ENCODE data around the gene OBP2A. TPM values are rescaled to one million over a fixed set of nuclear protein-coding genes. Genes with fewer than 3 reads are reported as not detected.
A peak's percentile ranks its signal among the peaks of the same experiment; 100 is the strongest.

The OBP2A gene
- total and polyA plus RNA-seq, 2 of the 8 experiments (the other 6 are each of a cell fraction or from before 2014, with no cell fraction given): not detected

DNA sequence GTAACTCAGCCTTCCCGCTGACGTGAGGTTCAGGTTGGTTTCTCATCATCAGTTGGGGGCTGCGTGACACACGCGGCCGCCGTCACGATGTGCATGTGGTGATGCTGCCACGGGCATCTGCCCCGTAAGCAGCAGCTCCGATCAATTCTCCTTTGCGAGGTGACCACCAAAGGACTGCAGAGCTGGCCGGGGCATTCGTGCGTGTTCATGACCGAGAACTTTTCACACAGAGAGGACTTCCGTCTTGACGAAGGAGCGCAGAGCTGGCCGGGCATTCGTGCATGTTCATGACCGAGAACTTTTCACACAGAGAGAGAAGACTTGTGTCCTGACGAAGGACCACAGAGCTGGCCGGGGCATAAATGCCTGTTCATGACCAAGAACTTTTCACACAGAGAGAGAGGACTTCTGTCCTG lies 28.5 kb upstream of the OBP2A start:
- H3K23ac ChIP-seq (ENCODE audit: insufficient read length): no peak overlapping the region
- no peak overlapping the region for H2AK5ac ChIP-seq (ENCODE audit: low read depth, low read length)
- no peak overlapping the region for H4K91ac ChIP-seq (replicated peaks; ENCODE audit: insufficient read length, low read length)
- H4K5ac ChIP-seq (ENCODE audit: insufficient read length, low read depth, low read length): no peak overlapping the region
- no peaks in the 10 kb centered on the region for H3K79me2 ChIP-seq (ENCODE audit: control insufficient read depth in 1 of 2, insufficient read depth in 2 of 2, low read length in 2 of 2)
- no peaks in the 10 kb centered on the region; the same call in 1 of the 2 replicates for H3K23me2 ChIP-seq (ENCODE audit: low read depth, low read length)
- no peak overlapping the region for H2BK5ac ChIP-seq (ENCODE audit: low read depth, low read length)
- CTCF ChIA-PET (ENCODE audit: partially characterized antibody): interaction anchor here (0.8 to 1.6 kb wide), 5 partner anchors 9 to 175 kb away, joined by 3 to 7 read pairs (median 5); no protein-coding TSS in a partner anchor
- no peak overlapping the region for H2AFZ ChIP-seq (ENCODE audit: low read length)
- no peak overlapping the region for H3K9ac ChIP-seq (replicated peaks in 1 of 4; ENCODE audit: extremely low read depth in 1 of 4, low read depth in 3 of 4, low read length in 3 of 4)
- H3K27ac ChIP-seq (ENCODE audit: low read depth, low read length): no peak overlapping the region
- no peak overlapping the region for H4K8ac ChIP-seq (ENCODE audit: extremely low read depth, insufficient read depth, low read length)
- H3K56ac ChIP-seq (replicated peaks; ENCODE audit: insufficient read length, low read depth, low read length): no peak overlapping the region
- no peak overlapping the region for H3K18ac ChIP-seq (ENCODE audit: extremely low read depth, low read length)
- no peak overlapping the region for H2BK120ac ChIP-seq (replicated peaks; ENCODE audit: low read depth, low read length)
- no peak overlapping the region for H3K14ac ChIP-seq (ENCODE audit: insufficient read length)
- 92% methylated on average over 24 of the region's 24 CpGs; no CpG with 5 or more reads in 1 of the 2 experiments for WGBS, 2 experiments (ENCODE audit: extremely low coverage in 1 of 2, insufficient coverage in 1 of 2, insufficient read length in 1 of 2, insufficient replicate concordance in 2 of 2, low coverage in 1 of 2, low lambda C conversion rate in 2 of 2, missing lambda C conversion rate in 1 of 2)
- TF ChIP-seq SP4 (IDR thresholded peaks at IDR 0.05; ENCODE audit: low read length) (no peak), TCF12 (IDR thresholded peaks at IDR 0.05; ENCODE audit: low read depth, low read length) (no peak), CBX5 (IDR thresholded peaks at IDR 0.05; ENCODE audit: low read depth, low read length) (no peak), KDM5A (IDR thresholded peaks at IDR 0.05; ENCODE audit: low read length) (no peak), TAF7 (optimal IDR thresholded peaks at IDR 0.05; ENCODE audit: borderline replicate concordance, low read depth, low read length) (no peak), POLR2A (IDR thresholded peaks at IDR 0.05; ENCODE audit: control extremely low read depth in 1 of 2, low read depth in 2 of 2, low read length in 2 of 2) (no peak)
- no peaks in the 10 kb centered on the region for H3K9me3 ChIP-seq (ENCODE audit: insufficient read depth in 2 of 2, low read depth in 1 of 2, low read length in 1 of 2)
- no peaks in the 10 kb centered on the region for H3K36me3 ChIP-seq (ENCODE audit: control insufficient read depth in 2 of 4, insufficient read depth in 4 of 4, low read length in 3 of 4)
- FAIRE-seq (no peak), DNase-seq (ENCODE audit: low read depth in 1 of 2, low spot score in 2 of 2) (peak in 1 of 2 experiments; percentile 33)
- H3K4me2 ChIP-seq (ENCODE audit: insufficient read depth in 1 of 2, low read depth in 2 of 2, low read length in 2 of 2): no peak overlapping the region
- H2BK15ac ChIP-seq (ENCODE audit: low read length): no peak overlapping the region
- H2BK12ac ChIP-seq (ENCODE audit: low read depth, low read length): no peak overlapping the region
- no peaks in the 10 kb centered on the region for H3K27me3 ChIP-seq (replicated peaks in 1 of 4; ENCODE audit: control insufficient read depth in 3 of 4, extremely low read depth in 1 of 4, insufficient read depth in 3 of 4, low read length in 3 of 4)
- H2BK20ac ChIP-seq (ENCODE audit: low read length): no peak overlapping the region
- H3K4me3 ChIP-seq (ENCODE audit: extremely low read depth in 1 of 4, insufficient read depth in 2 of 4, low read depth in 3 of 4, low read length in 4 of 4): no peak overlapping the region
- no peaks in the 10 kb centered on the region for H3K79me1 ChIP-seq (ENCODE audit: low read depth, low read length)
- H3K4ac ChIP-seq (replicated peaks; ENCODE audit: insufficient read length, low read depth, low read length): no peak overlapping the region
- POLR2A ChIA-PET (ENCODE audit: partially characterized antibody): interaction anchor here (1.0 kb wide), 1 partner anchor 34 kb away, joined by 3 read pairs; no protein-coding TSS in a partner anchor
- H4K20me1 ChIP-seq (replicated peaks in 1 of 2; ENCODE audit: control insufficient read depth in 1 of 2, insufficient read depth in 2 of 2, low read length in 2 of 2): no peaks in the 10 kb centered on the region
- peaks cover 0 to 1% (median 0%) of the 10 kb centered on the region in 4 experiments; a peak in 1 of 7 replicates for H3K4me1 ChIP-seq (replicated peaks in 1 of 4; ENCODE audit: control insufficient read depth in 3 of 4, insufficient read depth in 4 of 4, low read length in 3 of 4)

Measured in H1 (cell line).